Subcutaneous abdominal adipose tissue (tissue), 5 donors: ENCODE data around the gene CDH18.

Experiments
- H3K27ac ChIP-seq: one replicate; pipeline ENCODE4 v1.7.0; 2013; ENCODE audit warnings: low read depth, mild to moderate bottlenecking, inconsistent platforms, low read length, moderate library complexity
- H3K27me3 ChIP-seq, 5 donors: one replicate each; pipeline ENCODE4 v1.7.0; 2013; ENCODE audit warnings: low read length in 5 of 5, inconsistent platforms in 1 of 5; ENCODE audit not compliant: control insufficient read depth in 5 of 5, insufficient read depth in 4 of 5
- H3K36me3 ChIP-seq, 5 donors: one replicate each; pipeline ENCODE4 v1.7.0; 2013; ENCODE audit warnings: low read length in 5 of 5; ENCODE audit not compliant: control insufficient read depth in 5 of 5, insufficient read depth in 5 of 5
- H3K4me1 ChIP-seq, 5 donors: one replicate each; pipeline ENCODE4 v1.7.0; 2013; ENCODE audit warnings: low read length in 5 of 5, mild to moderate bottlenecking in 3 of 5, moderate library complexity in 1 of 5; ENCODE audit not compliant: control insufficient read depth in 5 of 5, insufficient read depth in 5 of 5
- H3K4me3 ChIP-seq, 5 donors: one replicate each; pipeline ENCODE4 v1.7.0; 2013; ENCODE audit warnings: low read length in 5 of 5, low read depth in 1 of 5
- H3K9ac ChIP-seq, 5 donors: one replicate each; pipeline ENCODE4 v1.7.0; 2013; ENCODE audit warnings: low read length in 5 of 5, mild to moderate bottlenecking in 4 of 5, moderate library complexity in 3 of 5
- H3K9me3 ChIP-seq, 5 donors: one replicate each; pipeline ENCODE4 v1.7.0; 2013; ENCODE audit warnings: low read length in 5 of 5; ENCODE audit not compliant: control insufficient read depth in 5 of 5
- donor health status: healthy.
- donor health status: healthy.
- donor health status: healthy.
- donor health status: healthy.
- donor health status: healthy.

CDH18 gene

DNA sequence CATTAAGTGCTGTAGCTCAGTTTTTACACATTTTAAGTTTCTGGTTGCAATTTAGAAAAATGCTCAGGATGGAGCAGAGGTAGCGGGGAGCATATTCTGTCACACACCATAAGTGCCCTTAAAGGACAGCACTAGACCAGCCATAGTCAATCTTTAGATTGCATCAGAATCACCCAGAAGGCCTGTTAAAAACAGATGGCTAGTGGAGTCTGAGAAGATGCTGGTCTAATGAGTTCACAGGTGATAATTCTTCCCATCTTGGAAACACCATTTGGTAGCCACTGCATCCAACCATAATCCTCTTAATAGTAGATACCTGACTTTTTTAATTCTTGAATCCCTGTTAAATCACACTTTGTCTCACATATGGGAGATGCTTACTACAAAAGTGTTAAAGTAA, 113.2 kb downstream of the CDH18 start:
- H3K9me3 ChIP-seq, result peaks cover 0 to 8% (median 0%) of the 10 kb centered on the region in 5 donors
- no peak overlapping the region for H3K9ac ChIP-seq
- H3K27me3 ChIP-seq, result no peaks in the 10 kb centered on the region
- H3K4me3 ChIP-seq, result no peak overlapping the region
- no peaks in the 10 kb centered on the region for H3K36me3 ChIP-seq
- H3K4me1 ChIP-seq, result no peaks in the 10 kb centered on the region
- no peak overlapping the region for H3K27ac ChIP-seq

GRCh38 chr5:19866090-19866450, 121.9 kb downstream of the CDH18 start:
- no peak overlapping the region for H3K4me3 ChIP-seq
- no peak overlapping the region for H3K9ac ChIP-seq
- H3K4me1 ChIP-seq, result no peaks in the 10 kb centered on the region
- H3K27me3 ChIP-seq, result no peaks in the 10 kb centered on the region
- no peaks in the 10 kb centered on the region for H3K36me3 ChIP-seq
- H3K9me3 ChIP-seq, result no peaks in the 10 kb centered on the region
- no peak overlapping the region for H3K27ac ChIP-seq

DNA sequence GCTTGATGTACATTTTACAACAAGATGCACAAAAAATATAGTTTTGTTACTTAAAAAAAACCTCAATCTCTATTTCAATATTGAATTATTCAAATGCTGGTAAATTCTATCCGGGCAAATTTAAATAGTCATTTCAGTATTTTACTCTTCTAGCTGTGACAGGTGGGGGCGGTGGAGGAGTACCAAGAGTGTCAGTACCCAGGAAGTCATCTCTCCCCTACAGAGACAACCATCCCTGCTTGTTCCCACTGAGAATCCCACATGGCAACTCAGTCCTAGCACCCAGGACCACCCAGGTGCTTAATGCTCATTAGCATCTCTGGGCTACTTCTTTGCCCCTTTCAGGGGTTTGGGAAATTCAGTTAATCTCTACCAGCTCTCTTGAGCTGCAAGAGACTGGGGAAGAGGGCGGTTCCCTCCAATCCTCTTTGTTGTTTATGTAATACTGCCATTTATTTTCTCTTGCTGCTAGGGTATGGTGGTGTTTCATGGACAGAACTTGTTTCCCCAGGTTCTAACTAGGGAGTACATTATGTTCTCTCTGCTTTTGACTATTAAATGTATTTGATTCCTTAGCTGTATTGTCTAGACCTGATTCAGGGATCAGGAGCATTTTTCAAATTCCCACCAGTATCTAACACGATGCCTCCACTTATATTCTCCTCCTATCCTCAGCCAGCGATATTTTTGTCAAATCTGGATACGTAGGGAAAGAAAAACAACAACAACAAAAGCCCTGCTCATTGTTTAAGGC, 122.5 kb downstream of the CDH18 start:
- Histone ChIP-seq H3K4me3 (no peak overlapping the region), H3K27me3 (no peaks in the 10 kb centered on the region), H3K9me3 (no peaks in the 10 kb centered on the region), H3K4me1 (no peaks in the 10 kb centered on the region), H3K9ac (no peak overlapping the region), H3K36me3 (no peaks in the 10 kb centered on the region), H3K27ac (no peak overlapping the region)

- Histone ChIP-seq H3K27ac (no peak overlapping the region), H3K4me3 (no peak overlapping the region), H3K9me3 (no peaks in the 10 kb centered on the region), H3K9ac (no peak overlapping the region), H3K36me3 (no peaks in the 10 kb centered on the region), H3K4me1 (no peaks in the 10 kb centered on the region), H3K27me3 (no peaks in the 10 kb centered on the region)
Observed at GRCh38 chr5:19862711-19863110, 125.3 kb downstream of the CDH18 start.

DNA sequence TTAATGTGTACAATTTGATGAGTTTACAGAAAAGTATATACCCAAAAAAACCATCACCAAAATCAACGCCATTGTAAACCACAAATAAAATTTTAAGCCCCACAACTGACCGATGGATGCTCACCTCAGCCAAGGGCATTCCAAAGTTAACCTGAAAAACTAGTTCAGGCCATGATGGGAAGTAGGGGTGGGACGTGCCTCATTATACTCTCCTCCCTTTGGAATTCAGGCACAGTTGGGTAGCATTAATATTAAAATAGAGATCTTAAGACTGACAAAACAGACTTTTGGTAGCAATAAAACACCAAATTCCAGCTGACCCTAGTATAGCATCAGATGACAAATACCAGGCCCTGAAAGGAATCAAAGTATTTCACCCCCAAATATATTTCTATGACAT, 129.0 kb downstream of the CDH18 start:
- Histone ChIP-seq H3K4me1 (no peaks in the 10 kb centered on the region), H3K27ac (no peak overlapping the region), H3K4me3 (no peak overlapping the region), H3K9ac (no peak overlapping the region), H3K27me3 (no peaks in the 10 kb centered on the region), H3K9me3 (no peaks in the 10 kb centered on the region), H3K36me3 (no peaks in the 10 kb centered on the region)

- Histone ChIP-seq H3K4me1 (no peaks in the 10 kb centered on the region), H3K4me3 (no peak overlapping the region), H3K27ac (no peak overlapping the region), H3K27me3 (no peaks in the 10 kb centered on the region), H3K9ac (no peak overlapping the region), H3K36me3 (no peaks in the 10 kb centered on the region), H3K9me3 (no peaks in the 10 kb centered on the region)
Observed at GRCh38 chr5:19855931-19856330, 132.1 kb downstream of the CDH18 start.

GRCh38 chr5:19855453-19855852, 132.5 kb downstream of the CDH18 start:
- Histone ChIP-seq H3K27ac (no peak overlapping the region), H3K9me3 (no peaks in the 10 kb centered on the region), H3K4me1 (no peaks in the 10 kb centered on the region), H3K27me3 (no peaks in the 10 kb centered on the region), H3K9ac (no peak overlapping the region), H3K36me3 (no peaks in the 10 kb centered on the region), H3K4me3 (no peak overlapping the region)

GRCh38 chr5:19855031-19855430, 133.0 kb downstream of the CDH18 start:
- no peaks in the 10 kb centered on the region for H3K9me3 ChIP-seq
- H3K4me3 ChIP-seq, result no peak overlapping the region
- no peak overlapping the region for H3K27ac ChIP-seq
- no peaks in the 10 kb centered on the region for H3K27me3 ChIP-seq
- H3K9ac ChIP-seq, result no peak overlapping the region
- H3K4me1 ChIP-seq, result no peaks in the 10 kb centered on the region
- no peaks in the 10 kb centered on the region for H3K36me3 ChIP-seq

GRCh38 chr5:19853616-19854240, 134.3 kb downstream of the CDH18 start:
- Histone ChIP-seq H3K4me3 (no peak overlapping the region), H3K36me3 (no peaks in the 10 kb centered on the region), H3K27ac (no peak overlapping the region), H3K9ac (no peak overlapping the region), H3K9me3 (no peaks in the 10 kb centered on the region), H3K4me1 (no peaks in the 10 kb centered on the region), H3K27me3 (no peaks in the 10 kb centered on the region)

DNA sequence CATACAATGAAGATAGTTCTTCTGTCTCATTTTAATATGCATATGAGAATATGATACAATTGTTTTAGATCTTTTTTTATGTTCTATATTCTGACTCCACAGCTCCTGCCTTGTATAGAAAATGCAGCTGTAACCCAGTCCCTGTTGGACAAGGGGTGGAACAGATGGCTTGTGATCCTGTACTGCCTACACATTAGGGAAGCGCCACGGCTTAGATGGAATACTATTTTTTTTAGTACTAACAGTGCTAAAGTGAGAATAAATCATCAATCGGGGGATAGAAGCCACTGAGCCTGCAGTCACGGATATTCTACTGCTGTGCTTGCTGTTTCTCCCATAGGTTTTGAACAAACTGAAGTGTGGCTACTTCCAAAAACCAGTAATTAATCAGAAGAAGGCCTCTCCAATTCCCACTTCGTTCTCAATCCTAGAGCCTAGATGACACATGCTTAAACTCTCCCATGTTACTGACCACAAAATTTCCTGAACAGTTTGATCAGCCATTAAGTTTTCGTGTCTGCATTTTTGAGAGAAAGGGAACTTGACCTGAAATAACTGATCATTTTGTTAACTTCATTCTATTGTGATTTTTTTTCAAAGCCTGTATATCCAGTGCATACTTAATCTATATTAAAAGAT, 150.3 kb downstream of the CDH18 start:
- Histone ChIP-seq H3K9me3 (peaks cover 0 to 8% (median 1%) of the 10 kb centered on the region in 5 donors), H3K27ac (no peak overlapping the region), H3K36me3 (no peaks in the 10 kb centered on the region), H3K27me3 (no peaks in the 10 kb centered on the region), H3K4me1 (no peaks in the 10 kb centered on the region), H3K4me3 (no peak overlapping the region), H3K9ac (no peak overlapping the region)
